HepG2 (cell line): ENCODE data around the gene ARPIN. TPM values are rescaled to one million over a fixed set of nuclear protein-coding genes. Genes with fewer than 3 reads are reported as not detected.
A peak's percentile ranks its signal among the peaks of the same experiment; 100 is the strongest.

Experiments used
- ATAC-seq: fragments of 200-7000 bp; cut with Tn5 transposase; 3 replicates; pipeline ENCODE4 v1.9.1; 2020; ENCODE audit warnings: mild to moderate bottlenecking, moderate library complexity
- BruUV-seq: library from RNA; stranded (reverse); fragments of 400-500 nt; replicated peaks from 2 replicates; lab custom pipeline; 2021; lab: Mats Ljungman, UMichigan
- CTCF ChIA-PET: fragments of 300-600 bp; formaldehyde crosslinking; extraction: SDS; loops from one replicate; lab custom pipeline; 2021; ENCODE audit warnings: low total read pairs, inconsistent platforms, low intra/inter-chr PET ratio; lab: Yijun Ruan, JAX
- POLR2A ChIA-PET: fragments of 350-600 bp; sonication (Branson Sonifier 250); formaldehyde crosslinking; loops from one replicate; lab custom pipeline; 2020; ENCODE audit warnings: antibody characterized with exemption, inconsistent platforms; lab: Yijun Ruan, JAX
- DNase-seq: peaks from one replicate; pipeline ENCODE4 v3.0.0-alpha.2; 2015; ENCODE audit warnings: low spot score
- FAIRE-seq: peaks from 3 replicates; lab custom pipeline; 2011; peaks lifted over from hg19 to GRCh38; lab: Jason Lieb, UNC
- H2AFZ ChIP-seq: one replicate; pipeline ENCODE4 v1.6.1; 2011; ENCODE audit warnings: low read length, inconsistent platforms
- H3K27ac ChIP-seq: fragments of 300-600 bp; 3 replicates; pipeline ENCODE4 v1.8.0; 2011; ENCODE audit warnings: mixed run types, mild to moderate bottlenecking, mixed read lengths, low read length, inconsistent platforms; ENCODE audit not compliant: insufficient read depth; ENCODE audit errors: extremely low read length
- H3K27me3 ChIP-seq, 2 experiments: fragments of 200-600 bp in 1 of 2; 2 replicates in 1 of 2; 3 replicates in 1 of 2; pipeline versions ENCODE4 v1.6.0 to v1.8.0; 2011; ENCODE audit warnings: low read length in 2 of 2, mild to moderate bottlenecking in 2 of 2, moderate library complexity in 2 of 2, inconsistent platforms in 1 of 2; ENCODE audit not compliant: insufficient read depth in 2 of 2, control insufficient read depth in 1 of 2
- H3K36me3 ChIP-seq, 2 experiments: fragments of 200-600 bp in 1 of 2; replicated peaks in 1 of 2; 2 replicates in 1 of 2; 3 replicates in 1 of 2; pipeline versions ENCODE4 v1.5.1 to v1.8.0; 2011; ENCODE audit warnings: low read length in 2 of 2, inconsistent platforms in 1 of 2; ENCODE audit not compliant: insufficient read depth in 2 of 2, control insufficient read depth in 1 of 2
- H3K4me1 ChIP-seq: 2 replicates; pipeline ENCODE4 v1.5.1; 2012; ENCODE audit warnings: low read length, inconsistent platforms; ENCODE audit not compliant: insufficient read depth
- H3K4me2 ChIP-seq: 2 replicates; pipeline ENCODE4 v1.6.0; 2011; ENCODE audit warnings: low read depth, low read length, inconsistent platforms
- H3K4me3 ChIP-seq, 3 experiments: fragments of 200-600 bp in 1 of 3; sonication (generic), shearing (Covaris generic) in 1 of 3; replicated peaks in 1 of 3; 2 replicates each; pipeline ENCODE4 v1.5.1; 2011 to 2016; ENCODE audit warnings: low read length in 3 of 3, inconsistent platforms in 2 of 3, low read depth in 2 of 3, mild to moderate bottlenecking in 2 of 3, control low read depth in 1 of 3, mixed read lengths in 1 of 3; ENCODE audit not compliant: insufficient read depth in 1 of 3
- H3K79me2 ChIP-seq: one replicate; pipeline ENCODE4 v1.6.1; 2011; ENCODE audit warnings: low read length, inconsistent platforms; ENCODE audit not compliant: insufficient read depth
- H3K9ac ChIP-seq: 2 replicates; pipeline ENCODE4 v1.6.0; 2011; ENCODE audit warnings: mild to moderate bottlenecking, low read depth, low read length, inconsistent platforms; ENCODE audit not compliant: insufficient read depth
- H3K9me3 ChIP-seq: 2 replicates; pipeline ENCODE4 v1.5.1; 2012; ENCODE audit warnings: mild to moderate bottlenecking, low read length
- H4K20me1 ChIP-seq: 2 replicates; pipeline ENCODE4 v1.6.0; 2011; ENCODE audit warnings: inconsistent platforms, mild to moderate bottlenecking, low read length, moderate library complexity; ENCODE audit not compliant: insufficient read depth
- GTF3A ChIP-seq: sonication (generic); formaldehyde crosslinking; conservative IDR thresholded peaks from 2 replicates; pipeline ENCODE4 v1.4.0; 2020; ENCODE audit warnings: mild to moderate bottlenecking, missing genetic modification reagents
- MAFK ChIP-seq, 2 experiments: IDR thresholded peaks in 1 of 2; conservative IDR thresholded peaks in 1 of 2; 2 replicates each; pipeline ENCODE4 v1.6.1; 2011; ENCODE audit warnings: improper control_type of control experiment in 2 of 2, low read length in 2 of 2
- PAX8 ChIP-seq: sonication (generic); formaldehyde crosslinking; IDR thresholded peaks from 2 replicates; pipeline ENCODE4 v1.8.0; 2022; ENCODE audit warnings: mild to moderate bottlenecking, missing genetic modification reagents, borderline replicate concordance
- ZFP82 ChIP-seq: sonication (generic); formaldehyde crosslinking; IDR thresholded peaks from 2 replicates; pipeline ENCODE4 v1.5.1; 2020; ENCODE audit warnings: mild to moderate bottlenecking, missing genetic modification reagents, borderline replicate concordance
- WGBS: methylation state at CpG from one replicate; pipeline ENCODE4 v1.1.6; 2017; ENCODE audit warnings: low lambda C conversion rate; 5-methylcytosine and 5-hydroxymethylcytosine counted together
- in situ Hi-C: cut with HindIII; loops from 2 replicates; pipeline ENCODE4 v1.10.0; 2017; ENCODE audit warnings: low pct_unique_long_range_greater_than_20kb; ENCODE audit not compliant: extremely low pct_ligation_motif_present
- intact Hi-C: fragments of 100-400 bp; cut with micrococcal nuclease; formaldehyde crosslinking; loops from one replicate; pipeline ENCODE4 v1.10.0; 2022; ENCODE audit not compliant: unreplicated experiment
- polyA plus RNA-seq, 8 experiments: library from polyadenylated mRNA; depleted of rRNA in 3 of 8; stranded (reverse) in 7 of 8; unstranded in 1 of 8; fragments of >200 nt; fragmentation: Illumina TruSeq in 4 of 8; extraction: Trizol in 4 of 8; gene quantifications; 2 replicates each; pipeline versions ENCODE4 v1.2.1 to v1.2.3, GENCODE V29; 2011 to 2016; ENCODE audit warnings: low read depth in 4 of 8, missing spikeins in 1 of 8, mixed read lengths in 1 of 8; ENCODE audit not compliant: insufficient read depth in 1 of 8
- total RNA-seq, 5 experiments: library from RNA; depleted of rRNA; stranded (reverse); fragments of >200 nt; fragmentation: Illumina TruSeq; extraction: Trizol; gene quantifications; 2 replicates each; pipeline ENCODE4 v1.2.3, GENCODE V29; 2016; ENCODE audit warnings: low read depth in 1 of 5
- TF ChIP-seq, protein P1 (sequence below): sonication (generic); formaldehyde crosslinking; IDR thresholded peaks from 2 replicates; pipeline ENCODE4 v1.5.0; 2020; ENCODE audit warnings: missing genetic modification reagents

ARPIN gene
- total and polyA plus RNA-seq, 2 of the 13 experiments (the other 11 are each of a cell fraction or from before 2014, with no cell fraction given), result 2.8 to 5.0 TPM

DNA sequence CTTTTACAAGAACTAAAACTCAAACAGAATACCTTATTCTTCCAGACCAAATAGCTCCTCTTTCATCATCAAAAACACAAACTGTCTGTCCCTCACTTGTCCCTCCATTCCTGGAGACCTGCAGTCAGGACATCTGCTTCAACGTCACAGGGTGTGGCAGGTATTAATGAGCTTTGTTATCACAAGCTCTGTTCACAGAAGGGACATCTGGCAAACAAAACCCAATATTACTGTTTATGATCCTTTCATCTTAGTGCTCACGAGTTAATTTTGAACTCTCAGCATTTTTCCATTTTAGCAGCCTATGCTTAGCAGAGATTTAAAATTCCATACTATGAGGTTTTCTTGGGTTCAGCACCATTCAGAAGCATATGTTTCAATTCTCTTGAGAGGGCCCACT lies 51.9 kb downstream of the ARPIN start:
- Histone ChIP-seq H3K4me1 (peaks cover 44% of the 10 kb centered on the region), H3K27me3 (no peaks in the 10 kb centered on the region), H3K4me2 (no peak overlapping the region), H3K4me3 (no peak overlapping the region), H4K20me1 (no peaks in the 10 kb centered on the region), H3K27ac (no peak overlapping the region), H3K9ac (no peak overlapping the region), H2AFZ (no peak overlapping the region), H3K9me3 (no peaks in the 10 kb centered on the region), H3K36me3 (peaks cover 3 to 13% of the 10 kb centered on the region in 2 experiments; a peak in 3 of 5 replicates)
- CTCF ChIA-PET, result no interaction called here
- FAIRE-seq, result no peak
- no TSS peak for BruUV-seq
- intact Hi-C loops, result no loop called here
- DNase-seq, result no peak
- TF ChIP-seq MAFK (conservative IDR thresholded peaks at IDR 0.05 in 1 of 2, IDR thresholded peaks at IDR 0.05 in 1 of 2; ENCODE audit: low read length in 2 of 2), result peak in 1 of 2 experiments; percentile 37; a peak in 2 of 4 replicates
- TF ChIP-seq ZFP82 (CRISPR knock-in tag), result no peak
- TF ChIP-seq, all 625 proteins: peak for 1
- ATAC-seq, result no peak
- WGBS, result 91% methylated on average over 2 of the region's 2 CpGs
- in situ Hi-C loops, result no loop called here
- no peaks in the 10 kb centered on the region for H3K79me2 ChIP-seq
- POLR2A ChIA-PET, result no interaction called here

DNA sequence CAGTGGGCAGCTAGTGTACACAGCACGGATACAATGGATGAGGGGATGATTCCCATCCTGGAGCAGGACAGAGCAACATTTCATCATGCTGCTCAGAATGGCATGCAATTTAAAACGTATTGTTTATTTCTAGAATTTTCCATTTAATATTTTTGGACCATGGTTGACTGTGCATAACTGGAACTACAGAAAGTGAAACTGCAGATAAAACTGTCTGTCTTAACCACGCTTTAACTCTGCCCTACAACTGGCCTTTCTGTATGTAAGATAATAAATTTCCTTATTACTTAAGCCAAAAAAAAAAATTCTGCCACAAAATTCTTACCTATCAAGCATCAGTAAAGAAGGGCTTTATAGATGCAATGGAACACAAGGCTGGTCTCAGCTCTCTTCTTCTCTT lies 52.3 kb downstream of the ARPIN start:
- in situ Hi-C loops (no loop called here), intact Hi-C loops (no loop called here)
- Histone ChIP-seq H3K4me3 (no peak overlapping the region), H4K20me1 (no peaks in the 10 kb centered on the region), H3K4me1 (peaks cover 43% of the 10 kb centered on the region), H3K9ac (no peak overlapping the region), H3K4me2 (no peak overlapping the region), H3K79me2 (no peaks in the 10 kb centered on the region), H3K27me3 (no peaks in the 10 kb centered on the region), H3K36me3 (peaks cover 3 to 13% of the 10 kb centered on the region in 2 experiments; a peak in 3 of 5 replicates), H3K9me3 (no peaks in the 10 kb centered on the region), H2AFZ (no peak overlapping the region), H3K27ac (no peak overlapping the region)
- no TSS peak for BruUV-seq
- FAIRE-seq (no peak), DNase-seq (no peak), ATAC-seq (no peak)
- ChIA-PET POLR2A (no interaction called here), CTCF (no interaction called here)
- TF ChIP-seq PAX8 (CRISPR knock-in tag) (no peak), GTF3A (CRISPR knock-in tag) (no peak)
- TF ChIP-seq, protein P1, sequence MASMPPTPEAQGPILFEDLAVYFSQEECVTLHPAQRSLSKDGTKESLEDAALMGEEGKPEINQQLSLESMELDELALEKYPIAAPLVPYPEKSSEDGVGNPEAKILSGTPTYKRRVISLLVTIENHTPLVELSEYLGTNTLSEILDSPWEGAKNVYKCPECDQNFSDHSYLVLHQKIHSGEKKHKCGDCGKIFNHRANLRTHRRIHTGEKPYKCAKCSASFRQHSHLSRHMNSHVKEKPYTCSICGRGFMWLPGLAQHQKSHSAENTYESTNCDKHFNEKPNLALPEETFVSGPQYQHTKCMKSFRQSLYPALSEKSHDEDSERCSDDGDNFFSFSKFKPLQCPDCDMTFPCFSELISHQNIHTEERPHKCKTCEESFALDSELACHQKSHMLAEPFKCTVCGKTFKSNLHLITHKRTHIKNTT, result no peak
- 94% methylated on average over 3 of the region's 3 CpGs for WGBS
